AG20443 (cell line): ENCODE results near the gene UTP15.
A peak's percentile ranks its signal among the peaks of the same experiment; 100 is the strongest.

Source experiments
- DNase-seq: peaks from one replicate; pipeline ENCODE4 v3.0.0; 2012; ENCODE audit warnings: low spot score, mixed read lengths

The UTP15 gene, protein sequence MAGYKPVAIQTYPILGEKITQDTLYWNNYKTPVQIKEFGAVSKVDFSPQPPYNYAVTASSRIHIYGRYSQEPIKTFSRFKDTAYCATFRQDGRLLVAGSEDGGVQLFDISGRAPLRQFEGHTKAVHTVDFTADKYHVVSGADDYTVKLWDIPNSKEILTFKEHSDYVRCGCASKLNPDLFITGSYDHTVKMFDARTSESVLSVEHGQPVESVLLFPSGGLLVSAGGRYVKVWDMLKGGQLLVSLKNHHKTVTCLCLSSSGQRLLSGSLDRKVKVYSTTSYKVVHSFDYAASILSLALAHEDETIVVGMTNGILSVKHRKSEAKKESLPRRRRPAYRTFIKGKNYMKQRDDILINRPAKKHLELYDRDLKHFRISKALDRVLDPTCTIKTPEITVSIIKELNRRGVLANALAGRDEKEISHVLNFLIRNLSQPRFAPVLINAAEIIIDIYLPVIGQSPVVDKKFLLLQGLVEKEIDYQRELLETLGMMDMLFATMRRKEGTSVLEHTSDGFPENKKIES

DNA sequence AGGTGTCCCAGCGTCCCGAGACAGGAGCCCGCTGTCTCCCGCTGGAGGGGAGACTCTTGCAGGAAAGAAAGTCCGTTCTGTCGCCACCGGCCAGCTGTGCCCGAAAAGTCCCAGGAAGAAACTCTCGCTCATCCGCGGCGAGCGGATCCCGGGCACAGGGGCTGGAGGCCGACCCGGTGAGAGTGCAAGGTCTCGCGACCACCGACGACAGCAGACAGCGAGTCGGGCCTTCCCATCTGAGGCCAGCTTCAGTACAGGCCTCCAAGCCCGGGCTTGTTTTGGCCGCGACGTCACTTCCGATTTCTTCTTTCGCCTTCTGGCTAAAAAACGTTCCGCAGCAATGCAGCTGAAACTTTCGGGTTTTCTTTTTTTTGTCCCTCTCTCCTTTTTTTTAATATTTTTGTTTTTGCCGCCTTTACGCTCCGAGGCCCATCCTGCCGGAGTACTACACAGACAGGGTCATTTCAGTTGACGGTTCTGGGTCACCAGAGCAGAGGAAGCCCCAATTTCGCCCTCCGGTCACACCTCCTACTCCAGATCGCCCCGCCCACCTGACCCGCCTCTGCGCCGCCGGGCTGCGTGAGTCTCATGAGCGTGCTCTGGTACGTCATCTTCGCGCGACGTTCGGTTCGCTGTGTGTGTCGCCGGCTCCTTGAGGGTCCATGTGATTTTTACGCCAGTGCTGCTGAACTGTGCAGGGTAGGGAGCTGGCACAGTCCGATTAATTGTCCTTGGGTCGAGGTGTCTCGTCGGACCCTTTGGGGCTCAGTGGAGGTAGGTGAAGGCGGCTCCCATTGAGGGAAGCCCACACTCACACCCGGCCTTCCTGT is at the start of gene UTP15, which contains the start of gene ANKRA2:
UTP15 (plus strand) TSS at position 605 of the 830 bp plus-strand sequence. CDS start 1,602 bp downstream, outside the sequence.
ANKRA2 (minus strand) TSS at position 501 of the 830 bp plus-strand sequence. CDS start 2,758 bp downstream, outside the sequence.
- DNase-seq, result peak; percentile 97

DNA sequence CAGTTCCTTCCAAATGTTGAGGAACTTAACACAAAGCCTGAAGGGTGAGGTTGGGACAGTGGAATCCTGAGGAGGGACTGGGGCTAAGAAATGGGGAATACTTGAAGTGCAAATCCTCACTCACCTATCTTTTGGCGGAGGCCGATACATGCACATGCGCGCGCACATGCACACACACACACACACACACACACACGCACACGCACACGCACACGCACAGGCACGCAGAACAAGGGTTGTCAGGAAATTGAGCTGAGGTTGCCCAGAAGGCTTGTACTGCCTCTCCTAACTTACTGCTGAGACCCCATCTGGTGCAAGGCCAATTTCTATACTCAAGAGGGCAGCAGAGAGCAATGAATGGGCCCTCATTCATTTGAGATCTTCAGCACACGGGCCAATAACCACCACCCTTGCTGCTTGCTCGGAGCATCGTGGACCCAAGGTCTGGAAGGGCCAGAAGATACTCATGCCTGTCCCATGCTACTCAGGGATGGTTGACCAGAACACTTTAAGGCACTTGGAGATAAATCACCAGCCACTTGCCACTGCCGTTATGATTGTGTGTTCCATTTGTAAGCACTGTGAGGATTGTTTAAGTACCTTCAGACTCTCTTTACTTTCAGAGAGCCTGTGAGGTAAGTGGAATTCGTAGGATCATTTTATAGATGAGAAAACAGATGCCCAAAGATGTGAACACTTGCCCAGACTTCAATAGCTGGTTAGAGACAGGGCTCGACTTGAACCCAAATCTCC is 45.8 kb upstream of the UTP15 start:
- peak; percentile 92 for DNase-seq

DNA sequence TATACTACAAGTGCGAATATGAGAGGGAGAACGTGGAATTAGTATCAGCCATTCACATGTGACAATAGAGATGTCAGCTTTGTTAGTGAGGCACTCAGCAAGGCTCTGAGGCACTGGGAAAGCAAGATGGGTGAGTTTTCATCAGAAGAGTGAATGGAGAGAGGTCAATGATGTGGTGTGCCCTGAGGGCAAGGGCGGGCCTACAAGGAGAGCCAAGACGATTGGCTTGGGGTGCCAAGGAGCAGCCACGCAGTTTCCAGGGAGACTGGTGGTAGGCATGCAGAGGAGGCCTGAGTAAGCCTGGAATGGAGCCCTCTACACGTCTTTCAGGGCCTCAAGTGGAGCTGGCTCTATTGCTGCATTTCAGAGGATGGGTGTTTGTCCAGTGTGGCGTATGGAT is 42.6 kb upstream of the UTP15 start:
- no peak for DNase-seq

DNA sequence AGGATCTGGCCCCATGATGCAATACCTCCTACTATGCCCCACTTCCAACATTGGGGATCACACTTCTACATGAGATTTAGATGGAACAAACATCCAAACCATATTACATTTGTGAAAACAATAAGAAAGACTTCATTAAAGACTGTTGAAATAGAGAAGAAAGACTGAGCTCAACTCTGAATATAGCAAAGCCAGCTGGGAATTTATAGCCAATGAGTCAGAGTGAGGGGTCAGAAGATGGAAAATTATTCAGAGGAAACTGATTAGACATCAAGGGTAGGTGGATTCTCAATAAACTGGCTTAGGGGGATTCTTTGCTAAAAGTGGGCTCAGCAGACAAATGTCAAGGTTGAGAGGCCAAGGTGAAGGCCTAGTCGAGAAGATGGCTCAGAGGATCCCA is 41.7 kb upstream of the UTP15 start:
- DNase-seq, result no peak

DNA sequence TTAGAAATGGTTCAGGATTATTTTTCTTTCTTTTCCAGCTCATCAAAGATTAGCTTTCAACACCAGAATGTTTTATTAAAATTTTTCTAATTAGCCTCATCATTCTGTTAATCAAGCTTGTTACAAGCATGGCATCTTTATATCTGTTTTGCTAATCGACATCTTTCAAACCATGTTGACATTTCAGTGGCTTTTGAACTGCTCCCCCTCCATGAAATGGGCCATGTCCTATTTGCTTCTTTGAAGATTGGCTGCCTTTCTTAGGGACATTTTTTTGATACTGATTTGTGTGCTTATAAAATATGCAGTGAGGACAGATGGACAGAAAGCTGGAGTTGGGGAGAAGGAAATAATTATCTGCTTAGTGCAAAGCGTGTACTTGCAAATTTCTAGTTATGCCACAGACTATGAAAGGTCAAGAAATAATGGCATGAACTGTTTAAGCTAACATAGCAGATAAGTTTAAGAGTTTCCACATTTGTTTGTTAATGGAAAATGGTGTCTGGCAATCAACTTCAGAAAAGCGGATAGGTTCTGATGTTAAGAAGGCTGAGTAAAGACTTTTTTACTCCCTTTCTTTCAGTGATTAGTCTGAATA is 39.8 kb upstream of the UTP15 start:
- DNase-seq, result no peak

DNA sequence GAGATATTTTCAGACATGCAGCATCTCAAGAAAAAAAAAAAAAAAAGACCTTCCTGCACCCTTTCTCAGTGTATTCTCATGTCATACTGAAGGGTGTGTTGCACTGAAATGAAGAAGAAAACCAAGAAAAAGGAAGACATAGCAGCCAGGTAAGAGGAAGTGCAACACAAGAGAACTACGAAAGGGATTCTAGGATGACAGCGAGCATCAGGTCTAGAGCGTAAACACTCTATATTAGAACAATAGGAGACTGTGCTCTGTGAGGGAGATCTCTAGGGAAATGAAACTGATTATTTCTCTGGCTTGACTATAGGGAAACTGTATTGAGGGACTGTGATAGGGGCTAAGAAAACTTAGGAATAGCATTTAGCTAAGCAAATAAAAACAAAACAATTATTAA is 37.3 kb upstream of the UTP15 start:
- no peak for DNase-seq

DNA sequence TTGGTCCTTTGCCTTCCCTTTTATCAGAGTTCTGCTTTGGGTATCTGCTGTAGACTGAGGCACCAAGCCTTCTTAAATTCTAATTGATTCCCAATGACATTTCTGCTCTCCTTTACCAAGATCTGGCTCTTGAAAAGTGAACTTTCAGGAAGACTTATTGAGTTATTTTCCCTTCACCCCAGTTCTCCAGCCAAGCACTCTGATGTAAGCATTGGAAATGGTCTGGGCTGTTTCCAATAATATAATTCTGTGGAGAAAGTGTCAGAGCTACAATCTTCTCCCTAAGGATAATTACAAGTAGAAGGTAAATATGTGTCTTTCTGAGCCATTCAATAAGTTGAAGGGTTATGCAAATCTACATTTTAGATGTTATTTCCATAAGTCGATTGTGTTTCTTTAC is 36.5 kb upstream of the UTP15 start:
- no peak for DNase-seq

DNA sequence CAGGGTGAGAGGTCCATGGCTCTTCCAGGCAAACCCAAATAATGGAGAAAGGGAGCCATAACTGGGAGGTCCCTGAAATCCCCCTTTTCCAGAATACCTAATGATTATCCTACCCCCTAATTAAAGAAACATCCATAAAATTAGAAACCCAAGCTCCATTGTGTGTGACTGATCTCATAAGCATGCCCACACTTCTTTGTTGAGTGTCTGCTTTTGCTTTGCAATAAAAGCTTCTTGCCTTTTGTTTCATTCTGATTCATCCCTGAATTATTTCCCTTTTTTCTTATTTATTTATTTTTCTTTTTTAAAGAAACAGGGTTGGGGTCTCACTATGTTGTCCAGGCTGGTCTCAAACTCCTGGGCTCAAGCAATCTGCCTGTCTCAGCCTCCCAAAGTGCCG is 34.2 kb upstream of the UTP15 start:
- DNase-seq, result peak; percentile 38

DNA sequence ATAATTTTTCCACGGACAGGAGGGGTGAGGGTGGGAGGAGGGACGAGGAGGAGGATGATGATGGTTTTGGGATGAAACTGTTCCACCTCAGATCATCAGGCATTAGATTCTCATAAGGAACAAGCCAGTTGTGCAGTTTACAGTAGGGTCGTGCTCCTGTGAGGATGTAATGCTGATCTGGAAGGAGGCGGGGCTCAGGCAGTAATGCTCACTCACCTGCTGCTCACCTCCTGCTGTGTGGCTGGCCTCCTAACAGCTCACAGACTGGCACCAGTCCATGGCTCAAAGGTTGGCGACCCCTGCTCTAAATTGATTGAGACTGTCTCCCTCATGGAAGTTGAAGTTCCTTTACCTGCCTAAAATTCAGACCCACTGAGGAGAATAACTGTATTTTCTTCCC is 33.3 kb upstream of the UTP15 start:
- no peak for DNase-seq

DNA sequence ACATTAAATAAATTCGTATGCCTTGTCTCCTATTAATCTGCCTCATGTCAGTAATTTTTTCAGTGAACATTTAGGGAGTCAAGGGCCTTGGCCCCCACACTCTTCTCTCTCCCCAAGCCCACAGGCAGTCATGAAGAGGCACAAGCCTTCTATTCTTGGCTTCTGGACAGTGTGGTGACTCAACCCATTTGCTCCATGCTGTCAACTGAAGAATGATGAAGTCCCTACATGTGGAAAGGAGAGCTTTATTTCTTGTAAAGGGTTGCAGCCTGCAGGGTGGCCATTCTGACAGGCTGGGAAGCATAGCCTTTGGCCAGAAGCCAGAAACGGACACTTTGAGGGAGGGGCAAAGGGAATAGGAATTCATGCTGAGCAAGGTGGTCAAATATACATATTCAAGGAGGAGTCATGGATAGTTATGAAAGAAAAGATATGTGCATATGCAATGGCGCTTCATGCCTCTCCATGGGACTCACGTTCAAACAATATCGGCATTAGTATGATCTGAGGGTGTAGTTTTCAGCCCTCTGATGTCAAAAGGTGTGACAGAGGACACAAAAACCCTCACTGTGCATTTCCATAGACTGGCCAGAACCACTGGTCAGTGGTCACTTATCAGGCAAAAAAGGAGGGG is 31.4 kb upstream of the UTP15 start:
- peak; percentile 48 for DNase-seq

DNA sequence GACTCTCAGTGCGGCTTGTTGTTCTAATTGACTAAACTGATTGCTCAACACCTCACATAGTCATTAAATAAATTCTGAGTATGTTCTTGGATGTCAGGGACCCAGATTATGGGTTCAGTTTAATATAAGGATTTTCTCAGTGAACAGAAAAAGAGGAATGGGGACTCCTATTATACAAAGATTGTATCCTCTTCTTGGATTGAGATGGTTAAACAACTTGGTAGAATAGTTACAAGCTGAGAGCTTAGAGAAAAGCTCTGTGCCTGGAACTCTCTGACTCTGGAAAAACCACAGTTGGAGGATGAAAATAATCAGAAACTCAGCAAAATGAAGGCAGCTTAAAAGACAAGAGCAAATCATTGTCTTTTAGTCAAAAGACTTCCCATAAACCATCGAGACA is 30.6 kb upstream of the UTP15 start:
- DNase-seq, result no peak

DNA sequence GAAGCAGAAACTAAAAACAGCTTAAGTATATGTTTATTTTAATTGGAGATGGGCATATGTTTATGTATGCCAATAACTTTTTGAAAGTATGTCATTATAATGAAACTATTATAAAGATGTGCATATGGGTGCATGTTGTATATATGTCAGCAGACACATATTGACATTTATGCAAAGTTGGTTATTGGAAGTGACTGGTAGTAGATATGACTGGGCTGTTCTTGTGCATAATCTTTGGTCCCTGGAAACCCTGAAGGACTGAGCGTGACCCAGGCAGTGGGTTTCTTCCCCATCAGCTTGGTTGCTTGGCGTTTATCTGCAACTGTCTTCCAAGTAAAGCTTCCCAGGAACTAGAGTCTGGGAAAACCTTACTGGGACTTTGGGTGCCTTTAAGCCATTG is 25.8 kb upstream of the UTP15 start:
- DNase-seq, result no peak

DNA sequence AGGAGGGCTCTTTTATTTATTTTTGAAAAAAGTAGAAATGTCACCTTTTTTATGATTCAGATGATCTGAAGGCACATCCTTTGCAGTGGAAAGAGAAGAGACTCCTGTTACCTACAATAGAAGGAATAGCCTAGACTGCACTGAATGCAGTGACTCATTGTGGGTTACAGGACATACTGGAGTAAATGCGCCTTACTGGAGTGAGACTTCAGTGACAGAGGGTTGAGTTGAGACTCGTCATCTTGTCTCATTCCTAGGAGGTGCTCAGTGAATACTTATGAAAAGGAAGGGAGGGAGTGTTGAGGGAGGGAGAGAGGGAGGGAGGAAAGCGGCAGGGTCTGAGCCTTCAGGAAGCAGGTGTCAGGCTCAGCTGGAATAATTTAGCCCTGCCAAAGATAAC is 25.4 kb upstream of the UTP15 start:
- DNase-seq, result peak; percentile 61

DNA sequence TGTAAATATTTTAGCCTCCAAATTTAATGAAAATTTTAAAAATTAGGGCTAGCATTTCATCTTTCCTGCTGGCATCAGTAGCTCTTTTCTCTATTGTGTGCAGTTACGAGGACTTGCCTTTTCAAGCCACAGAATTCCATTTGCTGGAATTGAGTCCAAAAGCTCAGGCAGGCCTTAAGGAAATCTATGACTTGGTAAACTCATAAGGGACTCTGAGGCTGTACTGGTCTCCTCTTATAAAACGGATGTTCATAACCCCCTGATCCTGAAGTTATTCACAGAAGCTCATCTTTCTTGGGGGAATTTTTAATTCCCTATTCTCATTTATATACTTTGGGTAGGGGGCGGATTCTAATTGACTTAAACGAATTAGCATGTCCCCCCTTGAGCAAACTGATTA is 23.5 kb upstream of the UTP15 start:
- DNase-seq, result no peak

DNA sequence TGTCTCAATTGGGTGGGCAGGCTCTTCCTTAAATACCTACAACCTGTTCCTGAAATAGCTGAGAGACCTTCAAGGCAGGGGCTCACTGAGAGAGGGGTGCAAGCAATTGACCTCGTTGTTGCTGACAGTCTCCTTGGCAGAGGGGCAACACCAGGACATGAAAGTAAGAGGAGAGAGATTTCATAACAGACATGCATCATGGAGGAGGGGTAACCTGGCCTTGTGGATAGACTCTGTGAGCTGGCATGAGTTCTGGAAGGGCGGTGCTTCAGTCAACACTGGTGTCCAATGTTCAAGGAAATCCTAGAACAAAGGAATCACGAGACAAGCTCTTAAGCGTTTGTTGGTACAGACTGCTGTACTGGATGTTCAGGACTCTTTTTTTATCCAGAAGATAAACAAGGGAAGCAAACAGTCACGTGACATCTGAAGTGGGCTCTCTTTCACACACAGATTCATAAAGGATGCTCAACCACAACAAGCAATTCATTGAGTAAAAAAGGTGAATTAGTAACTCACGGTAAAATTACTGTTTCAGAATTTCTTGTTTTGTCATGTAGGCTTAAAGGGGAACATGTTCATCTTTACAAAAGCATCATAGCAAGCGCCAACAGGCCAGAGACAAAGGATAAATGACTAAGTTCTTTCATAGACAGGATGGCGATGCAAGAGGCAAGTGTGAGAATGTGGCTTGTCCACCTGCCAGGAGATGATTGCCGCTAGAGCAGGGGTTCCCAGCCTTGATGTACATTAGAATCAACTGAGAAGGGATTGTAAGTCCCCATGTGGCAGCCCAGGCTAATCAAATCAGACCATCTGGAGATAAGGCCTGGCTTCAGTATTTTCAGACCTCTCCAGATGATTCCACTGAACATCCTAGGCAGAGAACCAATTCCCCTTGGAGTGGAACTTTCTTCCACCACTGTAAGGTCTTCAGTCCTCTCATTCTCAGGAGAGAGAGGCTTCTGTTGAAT is 20.8 kb upstream of the UTP15 start:
- DNase-seq, result no peak

DNA sequence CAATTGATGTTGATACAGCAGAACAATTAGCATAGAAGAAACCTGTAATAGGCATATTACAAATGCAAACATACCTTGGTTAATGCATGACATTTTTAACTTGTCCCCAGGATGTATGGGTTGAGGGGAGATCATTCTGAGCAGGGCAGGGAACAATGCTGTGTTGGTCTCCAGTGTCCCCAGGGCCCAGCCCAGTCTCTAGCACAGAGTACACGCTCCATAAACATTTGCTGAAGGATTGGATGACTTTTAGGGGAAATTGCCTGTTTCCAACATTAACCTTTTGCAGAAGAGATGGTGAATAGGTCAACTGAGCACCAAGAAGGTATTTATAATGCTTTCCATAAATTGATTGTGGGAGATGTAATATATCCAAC is 20.2 kb upstream of the UTP15 start:
- DNase-seq, result no peak

DNA sequence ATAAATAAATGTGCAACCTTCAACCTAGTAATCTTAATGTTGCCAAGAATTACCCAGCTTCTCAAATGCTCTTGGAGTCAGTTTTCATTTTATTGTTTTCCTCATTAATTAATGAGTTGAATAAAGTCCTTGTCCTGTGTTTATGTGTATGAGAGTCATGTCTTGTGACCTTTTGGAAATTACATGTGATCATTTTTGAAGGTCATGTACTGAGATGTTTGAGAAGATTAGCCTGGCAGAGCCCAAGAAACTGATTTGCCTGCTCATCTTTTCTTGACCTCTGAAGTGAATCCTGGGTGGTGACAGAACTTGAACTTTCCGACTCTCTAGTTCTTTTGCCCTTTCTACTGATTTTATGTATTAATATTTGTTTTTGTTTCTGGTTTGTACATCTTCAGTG is 15.5 kb upstream of the UTP15 start:
- no peak for DNase-seq

DNA sequence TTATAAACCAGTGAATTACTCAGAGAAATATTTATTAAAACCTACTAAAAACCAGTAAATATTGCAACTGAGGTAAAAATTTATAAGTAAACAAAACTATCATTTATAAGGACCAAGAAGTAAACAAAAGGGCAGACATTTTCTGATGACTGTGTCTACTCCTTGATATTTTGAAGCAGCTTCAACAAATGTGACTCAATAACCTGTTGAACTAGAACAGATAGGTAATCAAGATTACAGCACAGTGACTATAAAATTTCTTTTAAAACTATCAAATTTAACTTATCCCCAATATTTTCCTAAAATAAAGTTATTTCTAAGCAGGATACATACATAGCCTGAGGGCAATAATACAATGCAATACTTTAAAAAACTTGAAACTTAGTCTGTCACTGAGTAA is 12.9 kb upstream of the UTP15 start:
- no peak for DNase-seq

DNA sequence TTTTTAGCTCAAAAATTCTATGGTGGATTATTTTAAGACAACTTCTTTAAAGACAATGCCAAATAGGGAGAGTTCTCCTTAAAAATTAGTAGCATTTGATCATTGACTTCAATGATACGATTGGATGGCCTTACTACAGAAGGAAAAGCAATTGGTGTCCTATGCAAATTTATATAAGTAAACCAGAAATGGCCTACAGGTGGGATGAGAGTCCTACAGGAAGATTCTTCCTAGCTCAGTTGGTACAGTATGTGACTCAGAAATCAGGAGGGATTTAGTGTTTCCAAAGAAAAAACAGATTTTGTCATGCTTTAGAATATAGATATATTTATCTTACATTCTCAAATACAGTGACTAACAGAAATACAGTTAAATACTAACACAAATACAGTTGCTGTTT is 6.6 kb upstream of the UTP15 start:
- no peak for DNase-seq

DNA sequence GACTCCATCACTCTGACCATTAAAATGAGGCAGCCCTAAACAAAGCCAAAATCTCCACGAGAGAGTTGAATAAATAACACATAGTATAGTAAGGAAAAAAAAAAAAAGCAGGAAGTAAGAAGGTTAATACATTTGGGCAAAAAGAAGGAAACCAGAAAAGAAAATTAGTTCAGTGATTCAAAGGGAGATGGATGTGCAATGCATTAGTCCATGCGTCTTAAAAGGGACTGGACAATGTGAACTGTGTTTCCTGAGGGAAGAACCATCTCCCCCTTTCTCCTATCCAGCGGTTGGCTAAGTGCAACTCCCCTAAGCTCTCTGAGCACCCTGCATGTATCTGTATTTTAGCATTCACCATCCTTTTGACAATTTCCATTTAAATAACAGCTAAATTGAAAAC is 1.5 kb upstream of the UTP15 start:
- DNase-seq, result no peak
